Cardiac fibroblast (primary cell): ENCODE data around the gene RGR.

ENCODE experiments used
- DNase-seq, 2 donors: peaks; one replicate each; pipeline versions ENCODE4 v3.0.0 to v3.0.0-alpha.2; 2010; ENCODE audit warnings: low read depth in 2 of 2
- H3K4me3 ChIP-seq, 2 donors: replicated peaks in 1 of 2; 1 replicate in 1 of 2; 2 replicates in 1 of 2; pipeline ENCODE4 v1.5.1; 2011; ENCODE audit warnings: low read depth in 2 of 2, low read length in 2 of 2, mild to moderate bottlenecking in 2 of 2, moderate library complexity in 1 of 2
- CTCF ChIP-seq: IDR thresholded peaks from one replicate; pipeline ENCODE4 v1.5.1; 2011; ENCODE audit warnings: low read depth, mild to moderate bottlenecking, low read length, inconsistent platforms

RGR gene

GRCh38 chr10:84226616-84227015 is 18.2 kb upstream of the RGR start:
- no peak overlapping the region for H3K4me3 ChIP-seq
- DNase-seq, result no peak

GRCh38 chr10:84227810-84228209 is 17.0 kb upstream of the RGR start:
- no peak for TF ChIP-seq CTCF
- no peak overlapping the region for H3K4me3 ChIP-seq
- DNase-seq, result no peak

More at GRCh38 chr10:84226616-84227015, 18.2 kb upstream of the RGR start:
- no peak for TF ChIP-seq CTCF

- no peak for TF ChIP-seq CTCF
- no peak overlapping the region for H3K4me3 ChIP-seq
- no peak for DNase-seq
Observed at GRCh38 chr10:84230359-84230758, 14.5 kb upstream of the RGR start.

GRCh38 chr10:84232376-84232775 is 12.5 kb upstream of the RGR start:
- no peak overlapping the region for H3K4me3 ChIP-seq
- DNase-seq, result no peak
- no peak for TF ChIP-seq CTCF

GRCh38 chr10:84233940-84234339 is 10.9 kb upstream of the RGR start:
- DNase-seq, result no peak
- no peak for TF ChIP-seq CTCF
- no peak overlapping the region for H3K4me3 ChIP-seq

- no peak overlapping the region for H3K4me3 ChIP-seq
- DNase-seq, result no peak
- TF ChIP-seq CTCF, result no peak
Observed at GRCh38 chr10:84234479-84234878, 10.4 kb upstream of the RGR start.

- DNase-seq, result no peak
- TF ChIP-seq CTCF, result no peak
- H3K4me3 ChIP-seq, result no peak overlapping the region
Observed at GRCh38 chr10:84235096-84235495, 9.8 kb upstream of the RGR start.
